AG20443 (cell line): ENCODE measurements around the gene LGR4.

Experiments used
- DNase-seq: peaks from one replicate; pipeline ENCODE4 v3.0.0; 2012; ENCODE audit warnings: low spot score, mixed read lengths

The LGR4 gene

DNA sequence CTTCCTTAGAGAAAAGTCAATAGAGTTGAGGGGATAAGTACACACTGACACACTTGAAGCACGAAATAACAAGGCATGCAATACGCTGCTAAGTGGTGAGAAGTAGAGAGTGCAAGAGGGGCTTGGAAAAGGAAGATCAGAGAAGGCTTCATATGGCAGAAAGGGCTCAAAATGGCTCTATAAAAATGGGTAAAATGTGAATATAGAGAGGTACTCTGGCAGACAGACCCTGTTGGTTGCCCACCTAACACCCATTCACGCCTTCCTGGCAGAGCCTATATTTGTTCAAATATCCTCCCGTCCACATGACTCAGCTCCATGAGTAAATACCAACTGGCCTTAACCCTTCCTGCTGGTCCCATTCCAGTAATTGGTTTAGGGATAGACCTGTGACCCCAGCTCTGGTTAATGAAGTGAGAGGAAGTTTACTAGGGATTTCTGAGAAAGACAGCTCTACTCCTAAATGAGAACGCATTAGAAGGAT, 70.7 kb downstream of the LGR4 start:
- DNase-seq: no peak

DNA sequence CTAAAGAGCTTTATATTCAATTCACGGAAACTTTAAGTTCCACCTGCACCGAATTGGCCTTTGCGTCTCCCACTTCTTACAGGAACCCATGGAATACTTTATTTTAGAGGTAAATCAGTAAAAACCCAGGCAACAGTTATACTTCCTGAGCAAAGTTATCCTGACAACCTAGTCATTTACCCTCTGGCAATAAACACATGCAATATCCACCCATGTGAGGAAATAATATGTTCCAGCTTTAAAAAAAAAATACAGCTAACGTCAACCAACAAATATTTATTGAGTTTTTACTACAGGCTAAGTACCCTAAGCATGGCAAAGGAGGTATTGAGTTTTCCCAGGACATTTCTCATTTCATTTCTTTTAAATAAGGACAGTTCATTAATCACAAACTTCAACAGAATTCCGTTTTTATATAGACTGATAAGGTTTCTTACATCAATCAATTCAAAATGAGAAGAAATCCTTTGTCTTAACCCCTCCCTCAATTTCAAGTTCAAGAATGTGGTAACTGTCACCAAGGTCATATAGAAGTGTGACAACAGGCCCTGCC, 71.2 kb downstream of the LGR4 start:
- DNase-seq: no peak

DNA sequence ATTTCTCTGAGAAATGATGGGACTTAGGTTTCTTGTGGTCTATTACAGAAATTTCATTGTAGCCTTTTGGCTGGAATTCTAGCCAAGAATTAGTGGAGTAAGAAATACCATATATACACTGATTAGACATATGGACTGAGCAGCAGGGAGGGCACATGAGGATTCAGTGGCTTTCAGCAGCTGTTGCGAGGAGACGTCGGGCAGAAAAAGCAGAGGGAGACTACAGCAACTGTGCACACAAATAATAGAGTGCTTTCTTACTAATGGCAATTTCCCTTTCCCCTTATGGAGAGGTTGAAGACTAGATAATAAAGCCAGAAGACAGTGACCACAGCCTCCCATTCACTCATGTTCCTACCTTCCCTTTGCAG, 74.2 kb downstream of the LGR4 start:
- no peak for DNase-seq

DNA sequence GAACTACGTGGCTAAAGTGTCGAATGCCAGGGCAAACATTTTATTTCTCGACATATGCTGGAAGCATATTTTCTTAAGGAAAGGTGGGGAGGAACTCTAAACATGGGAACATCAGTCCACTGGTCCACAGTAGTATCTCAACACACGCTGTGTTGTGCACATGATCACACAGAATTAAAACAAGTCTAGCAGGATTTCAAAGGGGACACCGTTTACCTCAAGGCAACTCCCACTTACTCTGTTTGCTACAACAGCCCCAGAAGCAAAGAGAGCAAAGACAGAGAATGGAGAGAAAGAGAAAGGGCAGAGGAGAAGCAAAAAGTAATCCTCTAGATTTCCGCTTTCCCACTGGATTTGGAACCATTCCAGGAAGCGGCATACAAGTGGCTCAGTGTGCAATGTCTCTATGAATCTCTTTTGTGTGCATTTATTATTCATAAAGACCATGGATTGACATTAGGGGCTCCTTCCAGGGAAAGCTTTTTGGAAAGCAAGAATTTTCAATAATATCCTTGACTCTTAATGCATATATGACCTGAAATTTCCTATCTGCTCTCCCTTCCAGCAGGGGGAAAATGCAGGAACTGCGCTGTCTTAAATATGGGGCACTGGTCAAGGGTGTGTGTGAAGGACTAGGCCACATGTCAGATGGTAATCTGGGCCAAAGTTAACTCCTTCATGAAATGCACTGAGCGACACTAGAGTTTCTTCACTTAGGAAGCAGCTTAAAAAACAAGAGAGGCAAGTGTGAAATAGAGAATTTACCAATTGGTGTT, 74.8 kb downstream of the LGR4 start:
- no peak for DNase-seq

DNA sequence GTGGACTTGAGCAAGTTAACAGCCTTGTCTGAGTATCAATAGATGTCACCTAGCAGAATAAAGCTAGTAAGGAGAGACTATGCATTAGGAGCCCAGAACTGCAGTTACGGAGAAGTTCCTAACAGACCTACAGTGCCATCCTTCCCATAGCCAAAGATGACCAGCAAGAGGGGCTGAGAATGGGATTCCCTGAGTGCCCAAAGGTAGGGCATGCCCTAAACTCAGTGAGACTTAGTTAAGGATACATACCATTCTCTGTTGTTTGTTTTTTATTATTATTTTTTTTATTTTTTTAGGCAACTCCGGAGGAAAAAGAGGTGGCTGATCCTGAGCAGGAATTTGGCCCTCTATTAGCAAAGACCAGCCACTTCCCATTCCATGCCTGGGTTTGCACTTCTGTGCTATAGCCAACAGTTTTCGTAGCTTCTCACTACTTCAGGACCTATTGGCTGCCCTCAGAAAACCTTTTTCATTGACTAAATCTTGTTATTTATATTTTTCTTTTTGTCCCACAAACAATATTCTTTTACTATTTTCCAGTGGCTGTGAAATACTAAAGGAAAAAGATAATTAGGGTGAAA, 76.2 kb downstream of the LGR4 start:
- no peak for DNase-seq

DNA sequence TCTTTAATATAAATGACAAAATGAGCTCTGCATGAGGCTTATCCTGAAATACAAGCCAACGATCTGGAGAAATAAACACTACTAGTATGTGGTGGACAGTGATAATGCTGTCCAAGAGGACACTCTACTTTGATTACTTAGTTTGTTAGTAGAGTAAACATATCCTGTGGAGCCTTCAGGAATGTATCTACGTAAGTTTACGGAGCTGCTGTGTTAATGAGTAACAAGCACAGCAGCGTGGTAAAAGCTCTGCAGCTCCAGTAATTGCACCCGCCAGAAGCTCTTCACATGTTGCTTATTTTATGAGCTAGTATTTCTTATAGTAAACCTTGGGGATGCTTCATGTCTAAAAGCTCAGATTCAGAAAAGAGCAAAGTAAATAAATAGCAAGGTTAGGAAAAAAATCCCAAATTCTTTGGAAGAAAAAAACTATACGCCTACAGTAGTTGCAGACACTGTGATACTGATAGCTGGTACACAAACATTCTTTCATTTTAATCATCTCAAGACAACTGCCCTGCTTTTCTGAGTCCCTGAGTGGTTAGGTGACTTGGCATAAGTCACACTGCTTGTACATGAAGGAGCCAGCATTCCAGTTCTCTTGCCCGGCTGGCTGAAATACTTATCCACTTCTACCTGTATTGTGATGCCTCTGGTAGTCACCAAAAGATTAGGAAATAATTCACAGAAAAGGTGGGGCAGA, 76.9 kb downstream of the LGR4 start:
- DNase-seq: no peak

DNA sequence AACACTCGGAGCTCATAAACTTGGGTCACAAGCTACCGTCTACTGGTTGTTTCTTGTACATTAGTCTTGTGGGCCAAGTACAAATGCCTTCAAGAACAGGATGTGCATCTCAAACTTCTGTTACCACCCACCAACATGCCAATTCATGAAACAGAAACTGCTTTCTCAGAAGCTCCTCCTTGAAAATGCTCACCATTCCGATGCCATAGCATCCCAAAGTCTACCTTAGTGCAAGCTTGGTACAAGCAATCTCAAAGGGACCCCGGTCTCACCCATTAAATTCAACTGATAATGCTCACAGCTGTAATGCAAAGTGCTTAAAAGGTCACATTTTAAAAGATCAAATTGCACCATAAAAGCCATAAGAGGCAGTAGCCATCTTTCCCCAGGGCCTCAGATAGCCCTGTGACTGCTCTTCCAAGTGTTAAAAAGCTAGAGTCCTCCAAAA, 77.8 kb downstream of the LGR4 start:
- DNase-seq: no peak

DNA sequence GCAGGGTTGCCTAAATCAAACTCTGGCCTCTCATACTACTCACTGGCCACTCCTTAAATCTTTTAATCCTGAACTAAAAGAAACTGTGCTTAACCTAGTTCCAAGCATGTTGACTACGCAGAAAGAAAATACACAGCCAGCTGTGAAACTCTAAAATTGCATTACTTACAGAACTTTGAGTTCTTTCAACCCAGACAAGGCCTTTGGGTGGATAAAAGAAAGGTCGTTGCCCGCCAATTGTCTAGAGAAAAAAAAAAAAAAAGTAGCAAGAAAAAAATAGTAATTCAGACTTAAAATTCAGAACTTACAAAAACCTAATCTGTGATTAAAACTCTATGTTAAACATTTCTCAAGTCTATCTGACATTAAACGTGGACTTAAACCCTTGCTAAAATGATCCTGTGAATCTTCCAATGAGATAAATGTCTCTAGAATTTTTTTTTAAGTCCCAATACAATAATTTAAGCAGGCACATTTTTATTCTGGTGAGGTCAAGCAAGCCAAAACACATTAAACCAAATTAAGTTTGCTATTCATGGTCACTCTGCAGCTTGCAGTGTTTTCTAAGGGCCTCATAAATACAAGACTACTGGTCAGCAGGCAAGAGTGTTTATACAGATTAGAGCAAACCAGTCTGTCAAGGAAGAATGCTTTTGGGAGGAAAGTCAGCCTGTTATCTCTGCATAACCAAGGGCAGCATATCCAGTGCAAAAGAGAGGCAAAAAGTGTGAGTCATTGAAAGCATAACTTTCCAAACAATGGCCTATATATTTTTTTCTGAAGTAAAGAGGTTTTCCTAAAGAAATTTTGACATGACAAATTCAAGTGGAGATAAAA, 80.1 kb downstream of the LGR4 start:
- DNase-seq: peak; percentile 22

DNA sequence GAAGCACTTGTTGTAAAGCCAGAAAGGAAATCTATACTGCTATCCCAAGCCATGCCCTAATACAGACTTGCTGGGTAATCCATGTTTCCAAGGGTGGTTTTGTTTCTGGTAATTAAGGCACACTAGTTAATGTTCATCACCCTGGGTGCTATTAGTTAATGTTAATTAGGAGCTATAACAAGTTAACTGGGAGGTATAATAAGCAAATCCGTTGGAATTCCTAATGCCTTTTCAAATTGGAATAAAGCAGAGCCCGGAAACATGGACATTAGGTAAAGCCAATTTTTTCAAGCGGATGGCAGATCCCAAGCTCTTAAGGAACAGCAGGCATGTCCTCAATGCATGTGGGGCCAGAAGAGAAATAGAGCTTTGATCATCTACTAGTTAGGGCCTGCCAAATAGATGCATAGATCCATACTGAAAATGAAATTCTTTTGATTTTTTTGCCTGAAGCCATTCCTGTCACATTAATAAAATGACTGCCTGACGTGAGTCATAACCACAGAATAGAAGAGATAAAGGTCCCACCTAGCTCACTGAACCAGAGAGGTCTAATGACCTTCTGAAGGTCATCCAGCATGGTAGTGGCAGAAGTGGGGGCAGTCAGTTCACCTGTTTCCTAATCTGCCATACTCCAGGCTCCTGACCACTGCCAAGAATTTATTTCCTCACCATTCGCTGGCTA, 81.1 kb downstream of the LGR4 start:
- no peak for DNase-seq

DNA sequence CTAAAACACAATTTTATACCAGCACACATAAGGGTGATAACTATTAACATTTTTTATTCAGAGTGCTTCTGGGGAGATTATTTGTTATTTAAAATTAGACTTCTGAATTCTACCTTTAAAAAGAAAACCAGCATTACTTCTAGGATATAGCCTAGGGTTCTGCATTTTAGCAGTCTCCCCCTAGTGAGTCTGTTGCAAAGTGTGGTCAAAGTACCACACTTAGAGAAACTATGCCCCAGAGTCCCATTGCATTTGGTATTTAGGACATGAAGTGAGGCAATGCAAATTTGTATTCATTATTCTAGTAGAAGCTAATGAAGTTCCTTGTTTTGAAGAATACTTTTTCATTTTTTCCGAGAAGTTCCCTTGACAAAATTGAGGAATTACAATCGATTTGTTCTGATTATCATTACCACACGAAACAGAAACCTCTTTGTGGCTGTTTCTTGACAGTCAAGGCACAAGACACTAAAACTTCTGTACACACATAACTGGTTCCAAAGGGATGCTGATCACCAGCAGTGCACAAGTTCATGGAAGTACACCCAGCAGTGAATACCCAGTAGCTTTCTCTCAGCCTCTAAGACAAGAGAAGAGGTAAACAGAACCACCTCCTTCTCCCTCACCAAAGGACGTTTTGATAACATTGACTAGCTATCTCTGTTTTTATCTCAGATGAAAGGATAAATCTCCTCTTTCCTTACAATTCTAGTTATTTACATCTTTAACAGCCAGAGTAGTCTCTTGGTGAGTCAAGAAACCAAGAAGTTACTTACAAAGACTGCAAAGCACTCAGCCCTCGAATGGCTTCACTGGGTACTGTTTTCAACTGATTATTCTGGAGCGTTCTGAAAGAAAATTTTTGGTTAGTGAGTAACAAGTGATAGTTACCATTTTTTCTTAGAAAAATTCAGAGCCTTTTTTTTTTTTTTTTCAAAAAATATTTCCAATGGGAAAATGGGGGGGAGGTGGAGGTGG, 82.0 kb downstream of the LGR4 start:
- DNase-seq: peak; percentile 34

DNA sequence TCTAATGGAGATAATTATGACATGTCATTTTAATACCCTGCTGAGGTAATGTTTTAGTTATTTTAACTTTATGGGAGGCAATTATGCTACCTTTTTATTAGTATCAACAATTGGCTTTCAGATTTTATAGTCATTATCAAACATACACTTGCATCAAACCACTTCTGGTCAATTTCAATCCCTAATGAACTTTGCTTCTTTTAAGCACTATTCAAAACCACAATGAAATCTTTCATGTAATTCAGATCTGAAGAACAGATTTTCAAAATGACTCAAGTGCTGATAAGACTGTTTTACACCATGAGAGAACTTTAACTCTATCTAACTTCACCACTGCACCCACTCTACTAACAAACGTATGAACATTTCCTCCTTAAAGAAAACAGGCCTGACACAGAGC, 83.7 kb downstream of the LGR4 start:
- no peak for DNase-seq

DNA sequence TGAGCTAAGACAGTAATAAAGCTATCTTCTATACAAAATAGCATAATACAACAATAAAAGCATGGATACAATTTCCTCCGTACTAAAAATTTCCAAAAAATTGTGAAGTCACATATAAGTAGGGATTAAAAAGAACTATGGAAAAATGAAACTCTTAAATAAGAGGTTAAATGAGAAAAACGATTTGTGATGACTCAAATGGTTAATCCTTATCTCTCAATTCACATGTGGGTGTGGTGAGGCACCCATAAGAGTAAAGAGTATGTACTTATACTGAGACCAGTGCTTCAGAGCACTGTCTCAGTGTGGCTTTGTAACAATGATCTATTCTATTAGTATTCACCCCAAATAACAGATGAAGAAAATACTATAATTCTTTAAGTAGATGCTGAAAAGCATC, 84.6 kb downstream of the LGR4 start:
- DNase-seq: no peak

DNA sequence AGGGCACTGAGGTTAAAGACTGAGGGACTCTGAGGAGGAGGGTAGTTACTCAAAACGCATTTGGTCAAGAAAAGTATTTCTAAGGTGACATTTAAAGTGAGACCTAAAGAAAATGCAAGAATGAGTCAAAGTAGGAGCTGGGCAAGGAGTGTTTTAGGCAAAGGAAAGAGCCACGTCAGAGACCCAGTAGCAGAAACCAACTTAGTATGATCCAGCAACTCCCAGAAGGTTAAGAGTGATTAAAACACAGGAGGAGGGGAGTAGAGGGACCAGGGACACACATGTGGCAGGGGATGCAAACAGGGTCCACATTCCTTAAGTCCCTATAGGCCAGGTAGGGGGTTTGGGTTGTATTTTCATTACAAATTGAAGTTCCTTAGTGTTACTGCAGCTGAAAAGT, 85.2 kb downstream of the LGR4 start:
- no peak for DNase-seq

DNA sequence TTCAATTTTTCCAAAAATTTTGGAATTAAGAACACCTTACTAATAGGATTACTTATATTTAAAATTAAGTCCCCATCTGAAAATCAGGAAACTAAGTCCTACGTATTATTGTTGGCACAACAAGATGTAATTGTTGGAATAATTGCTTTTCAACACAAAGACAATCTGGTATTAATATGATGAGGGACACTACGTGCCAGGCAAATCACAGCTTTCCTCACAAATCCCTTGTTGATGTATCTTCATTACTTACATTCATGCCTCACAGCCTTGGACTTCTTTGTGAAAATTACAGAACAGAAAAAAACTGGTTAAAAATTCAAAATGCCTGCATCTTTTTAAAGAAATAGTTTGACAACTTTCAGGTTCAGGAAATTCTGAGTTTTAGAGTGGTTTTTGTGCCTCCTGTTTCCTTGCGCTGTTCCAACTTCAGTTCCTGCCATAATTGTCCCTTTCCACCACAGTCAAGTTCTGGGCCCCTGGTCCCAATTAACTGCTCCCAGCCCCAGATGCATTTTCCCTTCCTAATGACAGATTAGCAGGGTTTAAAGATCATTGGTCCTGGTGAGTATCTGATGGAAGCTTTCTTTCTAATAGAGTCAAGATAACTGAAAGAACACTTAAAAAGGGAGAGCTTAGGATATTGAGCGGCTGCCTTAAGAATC, 86.3 kb downstream of the LGR4 start:
- no peak for DNase-seq

DNA sequence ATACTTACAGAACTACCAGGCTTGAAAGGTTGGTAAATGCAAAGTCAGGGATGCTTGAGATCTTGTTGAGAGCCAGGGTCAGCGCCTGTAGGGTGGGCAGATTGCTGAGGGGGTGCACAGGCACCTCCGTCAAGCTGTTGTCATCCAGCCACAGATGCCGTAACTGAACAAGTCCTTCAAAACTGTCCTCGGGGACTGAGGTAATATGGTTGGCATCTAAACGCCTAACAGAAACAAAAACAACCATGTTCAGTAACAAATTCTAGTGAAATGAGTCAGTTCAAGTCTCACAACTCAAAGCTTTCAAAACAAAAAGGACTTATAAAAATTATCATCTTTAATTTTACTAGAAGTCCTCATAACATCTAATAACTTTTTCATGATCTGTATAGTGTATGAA, 87.3 kb downstream of the LGR4 start:
- peak; percentile 81 for DNase-seq

DNA sequence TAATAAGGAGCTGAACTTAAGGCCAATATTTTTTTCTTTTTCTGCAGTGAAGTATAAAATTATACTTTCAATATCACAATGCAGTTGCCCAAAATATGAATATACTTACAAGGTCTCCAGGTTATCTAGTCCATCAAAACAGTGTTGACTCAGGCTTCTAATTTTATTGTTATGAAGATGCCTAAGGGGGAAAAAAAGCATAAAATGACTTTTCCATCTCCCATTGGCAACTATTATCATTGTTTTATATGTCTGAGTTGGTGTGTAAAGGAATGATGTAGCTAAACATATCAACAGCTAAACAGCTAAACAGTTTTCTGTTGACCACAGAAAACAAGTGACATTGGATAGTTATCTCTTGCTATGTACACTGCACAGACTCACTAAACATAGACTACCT, 88.4 kb downstream of the LGR4 start:
- no peak for DNase-seq

DNA sequence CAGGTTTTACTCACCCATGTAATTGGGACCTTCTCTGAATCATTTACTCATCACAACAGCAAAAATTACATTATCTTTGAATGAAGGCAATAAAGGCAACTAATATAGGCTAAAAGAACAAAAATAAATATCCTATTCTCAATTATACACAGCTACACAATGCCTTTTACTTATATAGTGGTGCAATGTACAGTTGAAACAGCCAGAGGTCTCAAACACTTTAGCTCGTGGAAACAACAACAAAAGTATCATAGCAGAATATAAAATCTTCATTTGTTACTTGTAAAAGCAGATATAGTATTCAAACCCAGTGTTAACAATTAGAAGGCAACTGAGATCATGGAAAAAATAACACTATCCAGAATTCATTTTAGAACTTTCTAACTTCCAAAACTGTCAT, 88.9 kb downstream of the LGR4 start:
- DNase-seq: no peak

DNA sequence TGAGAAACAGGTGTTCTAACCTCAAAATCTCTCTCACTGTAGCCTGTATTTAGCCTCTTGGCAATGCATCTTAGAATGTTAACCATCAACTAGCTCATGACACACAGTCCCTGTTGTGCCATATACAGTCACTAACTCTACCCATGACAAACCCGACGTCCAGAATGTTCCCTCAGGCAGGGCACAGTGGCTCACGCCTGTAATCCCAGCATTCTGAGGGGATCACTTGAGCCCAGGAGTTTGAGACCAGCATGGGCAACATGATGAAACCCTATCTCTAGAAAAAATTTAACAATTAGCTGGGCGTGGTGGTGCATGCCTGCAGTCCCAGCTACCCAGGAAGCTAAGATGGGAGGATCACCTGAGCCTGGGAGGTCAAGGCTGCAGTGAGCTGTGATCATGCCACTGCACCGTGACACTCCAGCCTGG, 91.3 kb downstream of the LGR4 start:
- DNase-seq: no peak

DNA sequence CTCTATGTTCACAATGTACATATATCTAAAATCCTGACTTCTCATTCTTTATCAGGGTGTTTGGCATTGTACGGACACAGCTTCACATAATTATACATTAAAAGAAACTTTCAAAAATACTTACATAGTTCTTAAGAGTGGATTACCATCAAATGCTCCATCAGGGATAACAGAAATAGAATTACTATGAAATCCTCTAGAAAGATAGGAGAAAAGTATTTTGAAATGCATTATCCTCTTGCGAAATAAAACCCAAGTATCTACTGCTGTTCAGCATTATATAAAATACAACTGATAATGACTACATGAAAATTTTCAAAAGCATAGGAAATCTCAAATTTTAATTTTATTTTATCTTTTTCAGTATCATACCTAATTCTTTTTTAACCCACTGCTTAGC, 91.8 kb downstream of the LGR4 start:
- no peak for DNase-seq

DNA sequence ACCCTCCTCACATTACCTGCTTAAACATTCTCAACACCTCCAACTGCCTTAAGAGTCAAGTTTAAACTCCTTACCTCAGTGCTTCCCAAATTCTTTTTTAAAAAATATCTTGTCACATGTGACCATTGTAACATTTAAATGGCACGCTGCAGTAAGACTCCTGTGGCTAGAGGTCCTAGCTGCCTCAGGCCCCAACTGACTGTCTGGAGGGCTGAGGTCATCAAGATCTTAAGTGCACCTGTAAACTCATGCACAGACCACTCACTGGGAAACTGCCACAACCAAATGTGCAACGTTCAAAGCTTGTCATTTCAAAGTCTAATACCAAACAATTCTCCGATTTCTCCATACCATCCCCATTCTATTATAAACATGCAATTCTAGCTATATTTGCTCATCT, 93.1 kb downstream of the LGR4 start:
- no peak for DNase-seq
